Neural cell (in vitro differentiated cells): ENCODE results near the gene FAM216B. TPM values are rescaled to one million over a fixed set of nuclear protein-coding genes. Genes with fewer than 3 reads are reported as not detected.

Source experiments
- H2AFZ ChIP-seq: fragments of 200-600, 300-800 bp; sonication (generic), shearing (Covaris generic); 2 replicates; pipeline ENCODE4 v1.6.0; 2014; ENCODE audit warnings: low read depth, mild to moderate bottlenecking, antibody characterized with exemption, low read length, moderate library complexity
- H3F3A ChIP-seq: fragments of 200-600 bp; shearing (Covaris generic); 2 replicates; pipeline ENCODE4 v1.6.1; 2016; ENCODE audit warnings: mild to moderate bottlenecking, moderate library complexity, mixed read lengths, antibody characterized with exemption, low read length; ENCODE audit not compliant: insufficient read depth, poor library complexity, severe bottlenecking
- H3K27ac ChIP-seq: fragments of 200-600, 300-800 bp; sonication (generic), shearing (Covaris generic); 2 replicates; pipeline ENCODE4 v1.5.1; 2014; ENCODE audit warnings: mild to moderate bottlenecking, low read length, moderate library complexity
- H3K27me3 ChIP-seq: fragments of 300-800, 200-600 bp; sonication (generic), shearing (Covaris generic); 2 replicates; pipeline ENCODE4 v1.6.0; 2014; ENCODE audit warnings: mild to moderate bottlenecking, low read depth, low read length, moderate library complexity; ENCODE audit not compliant: insufficient read depth
- H3K36me3 ChIP-seq: fragments of 300-800, 200-600 bp; sonication (generic), shearing (Covaris generic); 2 replicates; pipeline ENCODE4 v1.5.1; 2014; ENCODE audit warnings: mild to moderate bottlenecking, antibody characterized with exemption, low read length, moderate library complexity; ENCODE audit not compliant: insufficient read depth
- H3K4me2 ChIP-seq: fragments of 300-800, 200-600 bp; sonication (generic), shearing (Covaris generic); 2 replicates; pipeline ENCODE4 v1.6.0; 2014; ENCODE audit warnings: mild to moderate bottlenecking, low read length
- H3K4me3 ChIP-seq: fragments of 300-800, 200-600 bp; sonication (generic), shearing (Covaris generic); 2 replicates; pipeline ENCODE4 v1.5.1; 2014; ENCODE audit warnings: mild to moderate bottlenecking, low read length, moderate library complexity
- H3K79me2 ChIP-seq: fragments of 200-600 bp; shearing (Covaris generic); replicated peaks from 2 replicates; pipeline ENCODE4 v1.6.0; 2014; ENCODE audit warnings: mild to moderate bottlenecking, low read length, moderate library complexity; ENCODE audit not compliant: insufficient read depth
- H3K9ac ChIP-seq: fragments of 300-800, 200-600 bp; sonication (generic), shearing (Covaris generic); 2 replicates; pipeline ENCODE4 v1.6.1; 2016; ENCODE audit warnings: mild to moderate bottlenecking, low read length, mixed read lengths
- H3K9me2 ChIP-seq: fragments of 200-600 bp; shearing (Covaris generic); 2 replicates; pipeline ENCODE4 v1.6.1; 2016; ENCODE audit warnings: mild to moderate bottlenecking, low read length, mixed read lengths; ENCODE audit not compliant: insufficient read depth
- H3K9me3 ChIP-seq: fragments of 200-600, 300-800 bp; sonication (generic), shearing (Covaris generic); 2 replicates; pipeline ENCODE4 v1.6.1; 2016; ENCODE audit warnings: mild to moderate bottlenecking, mixed run types, low read length, moderate library complexity, mixed read lengths
- H4K20me1 ChIP-seq: fragments of 200-600 bp; shearing (Covaris generic); 2 replicates; pipeline ENCODE4 v1.6.1; 2016; ENCODE audit warnings: mild to moderate bottlenecking, mixed run types; ENCODE audit not compliant: insufficient read depth
- CTCF ChIP-seq: fragments of 450-650 bp; IDR thresholded peaks from 2 replicates; pipeline ENCODE4 v1.5.1; 2014; ENCODE audit warnings: antibody characterized with exemption, mild to moderate bottlenecking, moderate library complexity; ENCODE audit not compliant: poor library complexity, severe bottlenecking
- EP300 ChIP-seq: fragments of 450-650 bp; conservative IDR thresholded peaks from 2 replicates; pipeline ENCODE4 v1.6.1; 2014; ENCODE audit warnings: antibody characterized with exemption, mild to moderate bottlenecking, moderate library complexity; ENCODE audit not compliant: poor library complexity, severe bottlenecking
- EZH2 ChIP-seq: fragments of 200-600, 300-800 bp; shearing (Covaris generic), sonication (generic); IDR thresholded peaks from 2 replicates; pipeline ENCODE4 v1.6.1; 2014; ENCODE audit warnings: antibody characterized with exemption, low read length, borderline replicate concordance, mild to moderate bottlenecking; ENCODE audit not compliant: insufficient read depth, poor library complexity, severe bottlenecking
- MXI1 ChIP-seq: fragments of 450-650 bp; conservative IDR thresholded peaks from 2 replicates; pipeline ENCODE4 v1.6.1; 2014; ENCODE audit warnings: antibody characterized with exemption, mild to moderate bottlenecking; ENCODE audit not compliant: poor library complexity, severe bottlenecking
- POLR2AphosphoS5 ChIP-seq: IDR thresholded peaks from 2 replicates; pipeline ENCODE4 v1.6.1; 2012
- RAD21 ChIP-seq: fragments of 450-650 bp; conservative IDR thresholded peaks from 2 replicates; pipeline ENCODE4 v1.6.1; 2014; ENCODE audit warnings: antibody characterized with exemption, mild to moderate bottlenecking, moderate library complexity
- REST ChIP-seq: IDR thresholded peaks from 2 replicates; pipeline ENCODE4 v1.6.1; 2012; ENCODE audit warnings: borderline replicate concordance
- SMC3 ChIP-seq: fragments of 450-650 bp; conservative IDR thresholded peaks from 2 replicates; pipeline ENCODE4 v1.6.1; 2014; ENCODE audit warnings: antibody characterized with exemption, mild to moderate bottlenecking, moderate library complexity; ENCODE audit not compliant: poor library complexity
- TAF1 ChIP-seq: IDR thresholded peaks from 2 replicates; pipeline ENCODE4 v1.6.1; 2012; ENCODE audit warnings: low read depth
- polyA plus RNA-seq: library from polyadenylated mRNA; depleted of rRNA; stranded (reverse); fragments of >200 nt; gene quantifications from 2 replicates; pipeline ENCODE4 v1.2.3, GENCODE V29; 2014

Gene FAM216B
- polyA plus RNA-seq, 1 donor from 2014 or later = not detected

GRCh38 chr13:42832341-42833096, 51.1 kb downstream of the FAM216B start:
- H4K20me1 ChIP-seq = no peaks in the 10 kb centered on the region
- no peaks in the 10 kb centered on the region for H3K36me3 ChIP-seq
- no peaks in the 10 kb centered on the region for H3K9me2 ChIP-seq
- no peak overlapping the region for H3K27ac ChIP-seq
- H2AFZ ChIP-seq = no peak overlapping the region
- no peaks in the 10 kb centered on the region for H3K27me3 ChIP-seq
- no peaks in the 10 kb centered on the region for H3K9me3 ChIP-seq
- H3K4me3 ChIP-seq = no peak overlapping the region
- H3K9ac ChIP-seq = no peak overlapping the region
- H3K4me2 ChIP-seq = no peak overlapping the region
- no peak for TF ChIP-seq REST
- no peak for TF ChIP-seq MXI1
- no peak for TF ChIP-seq EZH2
- TF ChIP-seq CTCF = no peak
- TF ChIP-seq RAD21 = no peak
- TF ChIP-seq POLR2AphosphoS5 = no peak
- no peak for TF ChIP-seq SMC3
- TF ChIP-seq TAF1 = no peak
- no peak for TF ChIP-seq EP300
- H3K79me2 ChIP-seq = no peaks in the 10 kb centered on the region
- no peaks in the 10 kb centered on the region for H3F3A ChIP-seq

- H3K79me2 ChIP-seq = no peaks in the 10 kb centered on the region
These were observed 53.6 kb downstream of the FAM216B start for GRCh38 chr13:42834946-42835345.

More at GRCh38 chr13:42834946-42835345, 53.6 kb downstream of the FAM216B start:
- no peaks in the 10 kb centered on the region for H4K20me1 ChIP-seq
- H3K27me3 ChIP-seq = no peaks in the 10 kb centered on the region
- no peak overlapping the region for H3K27ac ChIP-seq
- no peak overlapping the region for H3K4me2 ChIP-seq
- no peaks in the 10 kb centered on the region for H3F3A ChIP-seq
- H3K9me3 ChIP-seq = no peaks in the 10 kb centered on the region
- no peak overlapping the region for H2AFZ ChIP-seq
- H3K9me2 ChIP-seq = no peaks in the 10 kb centered on the region
- no peak overlapping the region for H3K9ac ChIP-seq
- no peak overlapping the region for H3K4me3 ChIP-seq
- H3K36me3 ChIP-seq = no peaks in the 10 kb centered on the region
- TF ChIP-seq POLR2AphosphoS5 = no peak
- TF ChIP-seq SMC3 = no peak
- no peak for TF ChIP-seq TAF1
- no peak for TF ChIP-seq REST
- TF ChIP-seq RAD21 = no peak
- no peak for TF ChIP-seq EZH2
- no peak for TF ChIP-seq CTCF
- TF ChIP-seq EP300 = no peak
